ENCODE measurements around the gene SASH3. TPM values are rescaled to one million over a fixed set of nuclear protein-coding genes. Genes with fewer than 3 reads are reported as not detected.

Gene SASH3
- total RNA-seq, 1 donor from 2014 or later = not detected

GRCh38 chrX:129781680-129782495, 2.1 kb downstream of the SASH3 start:
- Histone ChIP-seq H2AFZ (ENCODE audit: low read depth, low read length) (no peak overlapping the region), H3K27ac (ENCODE audit: low read depth, low read length) (no peak overlapping the region), H3K9me3 (ENCODE audit: insufficient read depth, low read depth, low read length) (no peaks in the 10 kb centered on the region), H4K20me1 (ENCODE audit: insufficient read depth, low read length) (no peaks in the 10 kb centered on the region), H3K9ac (ENCODE audit: low read length) (no peak overlapping the region), H3K79me2 (ENCODE audit: insufficient read depth, low read length) (no peaks in the 10 kb centered on the region), H3K27me3 (ENCODE audit: insufficient read depth, low read length) (no peaks in the 10 kb centered on the region), H3K4me2 (ENCODE audit: low read length) (no peak overlapping the region), H3K4me3 (ENCODE audit: insufficient read depth, low read depth, low read length) (no peak overlapping the region), H3K4me1 (ENCODE audit: insufficient read depth, low read length) (no peaks in the 10 kb centered on the region), H3K36me3 (ENCODE audit: insufficient read depth, low read length) (no peaks in the 10 kb centered on the region)
- Mint-ChIP-seq H3K4me3 (ENCODE audit: unreplicated experiment) (no peak overlapping the region), H3K4me1 (ENCODE audit: low read depth, unreplicated experiment) (no peaks in the 10 kb centered on the region), H3K9me3 (ENCODE audit: unreplicated experiment) (no peaks in the 10 kb centered on the region), H3K27me3 (ENCODE audit: low read depth, unreplicated experiment) (peaks cover 6% of the 10 kb centered on the region), H3K27ac (ENCODE audit: unreplicated experiment) (no peak overlapping the region), H3K36me3 (ENCODE audit: low read depth, unreplicated experiment) (no peaks in the 10 kb centered on the region)
- TF ChIP-seq CTCF (IDR thresholded peaks at IDR 0.05; ENCODE audit: insufficient read depth, low read depth, low read length) = no peak
- no peak for FAIRE-seq
- no peak for DNase-seq (ENCODE audit: low read depth)

GRCh38 chrX:129782706-129783105, 3.0 kb downstream of the SASH3 start:
- Mint-ChIP-seq H3K36me3 (ENCODE audit: low read depth, unreplicated experiment) (no peaks in the 10 kb centered on the region), H3K27ac (ENCODE audit: unreplicated experiment) (no peak overlapping the region), H3K9me3 (ENCODE audit: unreplicated experiment) (no peaks in the 10 kb centered on the region), H3K27me3 (ENCODE audit: low read depth, unreplicated experiment) (peaks cover 8% of the 10 kb centered on the region), H3K4me1 (ENCODE audit: low read depth, unreplicated experiment) (no peaks in the 10 kb centered on the region), H3K4me3 (ENCODE audit: unreplicated experiment) (no peak overlapping the region)
- H3K9ac ChIP-seq (ENCODE audit: low read length) = no peak overlapping the region
- no peak overlapping the region for H2AFZ ChIP-seq (ENCODE audit: low read depth, low read length)
- no peak overlapping the region for H3K4me2 ChIP-seq (ENCODE audit: low read length)
- no peak overlapping the region for H3K4me3 ChIP-seq (ENCODE audit: insufficient read depth, low read depth, low read length)
- FAIRE-seq (no peak), DNase-seq (ENCODE audit: low read depth) (no peak)
- no peak overlapping the region for H3K27ac ChIP-seq (ENCODE audit: low read depth, low read length)
- no peak for TF ChIP-seq CTCF (IDR thresholded peaks at IDR 0.05; ENCODE audit: insufficient read depth, low read depth, low read length)
- no peak for TF ChIP-seq EZH2 (IDR thresholded peaks at IDR 0.05; ENCODE audit: insufficient read depth, low read length)
- no peaks in the 10 kb centered on the region for H3K27me3 ChIP-seq (ENCODE audit: insufficient read depth, low read length)
- H4K20me1 ChIP-seq (ENCODE audit: insufficient read depth, low read length) = no peaks in the 10 kb centered on the region
- H3K36me3 ChIP-seq (ENCODE audit: insufficient read depth, low read length) = no peaks in the 10 kb centered on the region
- no peaks in the 10 kb centered on the region for H3K4me1 ChIP-seq (ENCODE audit: insufficient read depth, low read length)
- no peaks in the 10 kb centered on the region for H3K79me2 ChIP-seq (ENCODE audit: insufficient read depth, low read length)
- H3K9me3 ChIP-seq (ENCODE audit: insufficient read depth, low read depth, low read length) = no peaks in the 10 kb centered on the region

GRCh38 chrX:129783291-129783713, 3.6 kb downstream of the SASH3 start:
- Mint-ChIP-seq H3K4me3 (ENCODE audit: unreplicated experiment) (no peak overlapping the region), H3K36me3 (ENCODE audit: low read depth, unreplicated experiment) (no peaks in the 10 kb centered on the region), H3K27me3 (ENCODE audit: low read depth, unreplicated experiment) (peaks cover 8% of the 10 kb centered on the region), H3K9me3 (ENCODE audit: unreplicated experiment) (no peaks in the 10 kb centered on the region), H3K27ac (ENCODE audit: unreplicated experiment) (no peak overlapping the region), H3K4me1 (ENCODE audit: low read depth, unreplicated experiment) (no peaks in the 10 kb centered on the region)
- H3K27ac ChIP-seq (ENCODE audit: low read depth, low read length) = no peak overlapping the region
- H3K36me3 ChIP-seq (ENCODE audit: insufficient read depth, low read length) = no peaks in the 10 kb centered on the region
- DNase-seq (ENCODE audit: low read depth) = no peak
- no peak overlapping the region for H3K4me3 ChIP-seq (ENCODE audit: insufficient read depth, low read depth, low read length)
- H3K79me2 ChIP-seq (ENCODE audit: insufficient read depth, low read length) = no peaks in the 10 kb centered on the region
- H4K20me1 ChIP-seq (ENCODE audit: insufficient read depth, low read length) = no peaks in the 10 kb centered on the region
- no peak for TF ChIP-seq EZH2 (IDR thresholded peaks at IDR 0.05; ENCODE audit: insufficient read depth, low read length)
- no peak for TF ChIP-seq CTCF (IDR thresholded peaks at IDR 0.05; ENCODE audit: insufficient read depth, low read depth, low read length)
- H2AFZ ChIP-seq (ENCODE audit: low read depth, low read length) = no peak overlapping the region
- H3K9me3 ChIP-seq (ENCODE audit: insufficient read depth, low read depth, low read length) = no peaks in the 10 kb centered on the region
- no peak overlapping the region for H3K9ac ChIP-seq (ENCODE audit: low read length)
- FAIRE-seq = no peak
- no peaks in the 10 kb centered on the region for H3K4me1 ChIP-seq (ENCODE audit: insufficient read depth, low read length)
- no peak overlapping the region for H3K4me2 ChIP-seq (ENCODE audit: low read length)
- H3K27me3 ChIP-seq (ENCODE audit: insufficient read depth, low read length) = no peaks in the 10 kb centered on the region
